Activated CD8-positive, alpha-beta memory T cell treated with anti-CD3 and anti-CD28 coated beads, Interleukin-2, amount 10 ng/mL, durations not matched to agents 7 days and 5 days (primary cell): ENCODE results near the gene CES1. TPM values are rescaled to one million over a fixed set of nuclear protein-coding genes. Genes with fewer than 3 reads are reported as not detected.
"Not testable (repeated sequence)": the region's sequence is repeated elsewhere in the genome, so short reads cannot be mapped to it uniquely, and the experiment has no call there.

Experiments used
- ATAC-seq: fragments of 150-1000 bp; cut with Tn5 transposase; one replicate; pipeline ENCODE4 v1.10.0; 2021; ENCODE audit warnings: moderate library complexity
- CTCF ChIA-PET: fragments of 350-600 bp; sonication (Branson Sonifier 250); formaldehyde crosslinking; loops from one replicate; lab custom pipeline; 2021; ENCODE audit warnings: antibody characterized with exemption; lab: Charles Lee
- DNase-seq: peaks from one replicate; pipeline ENCODE4 v3.0.0-alpha.2; 2020
- H3K27ac Mint-ChIP-seq: one replicate; pipeline ENCODE4 v1.8.0; 2021; ENCODE audit warnings: mild to moderate bottlenecking, mixed read lengths
- H3K27me3 Mint-ChIP-seq: one replicate; pipeline ENCODE4 v1.8.0; 2021; ENCODE audit warnings: mixed read lengths
- H3K36me3 Mint-ChIP-seq: one replicate; pipeline ENCODE4 v1.8.0; 2021; ENCODE audit warnings: mild to moderate bottlenecking, mixed read lengths
- H3K4me1 Mint-ChIP-seq: one replicate; pipeline ENCODE4 v1.8.0; 2021; ENCODE audit warnings: mixed read lengths
- H3K4me3 Mint-ChIP-seq: one replicate; pipeline ENCODE4 v1.8.0; 2021; ENCODE audit warnings: mild to moderate bottlenecking, moderate library complexity, mixed read lengths
- H3K9me3 Mint-ChIP-seq: one replicate; pipeline ENCODE4 v1.8.0; 2022; ENCODE audit warnings: low read depth, mixed read lengths
- total RNA-seq, 2 experiments: library from RNA; stranded (reverse); gene quantifications; one replicate each; pipeline ENCODE4 v1.2.3, GENCODE V29; 2021

Gene CES1
- total RNA-seq, 2 experiments from 2014 or later = 0.49 to 2.2 TPM

DNA sequence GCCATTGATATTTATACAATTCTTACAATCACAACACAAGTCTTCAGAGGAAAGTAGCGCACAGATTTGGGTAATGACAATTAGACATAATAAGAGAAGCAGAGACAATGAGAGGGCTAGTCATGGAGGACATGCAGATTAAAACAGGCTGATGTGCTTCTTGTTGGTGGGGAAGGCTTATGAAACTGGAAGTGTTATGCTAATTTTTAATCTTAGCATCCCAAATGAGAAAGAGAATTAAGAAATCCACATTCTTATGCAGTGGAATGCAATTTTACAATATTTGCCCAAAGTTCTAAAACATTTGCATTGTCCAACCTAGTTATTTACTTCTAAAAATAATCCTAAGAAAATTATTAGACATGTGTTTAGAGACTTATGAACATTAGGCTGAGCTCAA is 24.6 kb downstream of the CES1 start:
- H3K4me3 Mint-ChIP-seq, H3K36me3 Mint-ChIP-seq, H3K9me3 Mint-ChIP-seq, DNase-seq, H3K4me1 Mint-ChIP-seq, ATAC-seq, CTCF ChIA-PET, H3K27ac Mint-ChIP-seq, H3K27me3 Mint-ChIP-seq: not testable (repeated sequence)

DNA sequence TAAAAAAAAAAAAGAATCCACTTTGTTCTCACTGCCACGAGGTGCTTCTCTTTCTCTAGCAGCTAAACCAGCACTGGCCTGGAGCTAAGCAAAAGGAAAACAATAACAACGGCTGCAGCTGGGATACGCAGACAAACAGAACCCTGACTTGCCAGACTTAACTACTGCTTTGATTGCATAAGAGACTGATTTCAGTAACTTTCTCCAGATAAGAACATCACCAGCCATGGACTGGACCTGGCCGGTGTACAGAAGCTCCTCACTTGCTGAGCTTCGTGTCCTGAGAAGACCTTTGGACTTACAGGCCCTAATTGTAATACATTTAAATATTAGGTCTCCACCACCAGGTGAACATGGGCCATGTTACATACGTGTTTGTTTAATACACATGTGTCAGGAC is 27.8 kb downstream of the CES1 start:
- DNase-seq, CTCF ChIA-PET, H3K27me3 Mint-ChIP-seq, ATAC-seq, H3K27ac Mint-ChIP-seq, H3K4me3 Mint-ChIP-seq, H3K36me3 Mint-ChIP-seq, H3K4me1 Mint-ChIP-seq, H3K9me3 Mint-ChIP-seq: not testable (repeated sequence)

DNA sequence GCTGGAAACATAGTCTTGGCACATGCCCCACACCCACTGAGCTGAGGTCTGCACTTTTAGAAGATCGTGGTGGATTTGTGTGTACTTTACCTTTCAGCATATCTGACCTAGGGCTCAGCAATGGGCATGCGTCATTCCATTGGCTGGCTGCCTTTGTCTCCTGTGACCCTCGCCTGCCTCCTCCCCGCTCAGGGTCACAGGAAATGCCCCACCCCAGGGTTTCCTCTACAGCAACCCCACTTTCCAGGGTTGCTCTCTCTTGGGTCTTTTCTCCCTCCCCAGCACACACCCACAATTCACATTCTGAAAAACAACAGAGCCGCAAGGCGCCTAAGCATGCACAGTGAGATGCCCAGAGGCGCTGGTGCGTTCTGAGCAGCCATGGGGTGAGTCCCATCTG is 29.2 kb downstream of the CES1 start:
- peak; percentile 27 for ATAC-seq

DNA sequence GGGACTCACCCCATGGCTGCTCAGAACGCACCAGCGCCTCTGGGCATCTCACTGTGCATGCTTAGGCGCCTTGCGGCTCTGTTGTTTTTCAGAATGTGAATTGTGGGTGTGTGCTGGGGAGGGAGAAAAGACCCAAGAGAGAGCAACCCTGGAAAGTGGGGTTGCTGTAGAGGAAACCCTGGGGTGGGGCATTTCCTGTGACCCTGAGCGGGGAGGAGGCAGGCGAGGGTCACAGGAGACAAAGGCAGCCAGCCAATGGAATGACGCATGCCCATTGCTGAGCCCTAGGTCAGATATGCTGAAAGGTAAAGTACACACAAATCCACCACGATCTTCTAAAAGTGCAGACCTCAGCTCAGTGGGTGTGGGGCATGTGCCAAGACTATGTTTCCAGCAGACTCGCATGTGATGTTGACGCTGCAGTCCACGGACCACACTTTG is 39.9 kb downstream of the CES1 start:
- H3K4me3 Mint-ChIP-seq, CTCF ChIA-PET, H3K4me1 Mint-ChIP-seq, H3K27ac Mint-ChIP-seq, H3K36me3 Mint-ChIP-seq, H3K27me3 Mint-ChIP-seq, DNase-seq, H3K9me3 Mint-ChIP-seq: not testable (repeated sequence)
- ATAC-seq = peak; percentile 36

More for the DNA sequence above, 29.2 kb downstream of the CES1 start:
- H3K27me3 Mint-ChIP-seq, CTCF ChIA-PET, H3K4me1 Mint-ChIP-seq, H3K4me3 Mint-ChIP-seq, H3K36me3 Mint-ChIP-seq, H3K9me3 Mint-ChIP-seq, DNase-seq, H3K27ac Mint-ChIP-seq: not testable (repeated sequence)

DNA sequence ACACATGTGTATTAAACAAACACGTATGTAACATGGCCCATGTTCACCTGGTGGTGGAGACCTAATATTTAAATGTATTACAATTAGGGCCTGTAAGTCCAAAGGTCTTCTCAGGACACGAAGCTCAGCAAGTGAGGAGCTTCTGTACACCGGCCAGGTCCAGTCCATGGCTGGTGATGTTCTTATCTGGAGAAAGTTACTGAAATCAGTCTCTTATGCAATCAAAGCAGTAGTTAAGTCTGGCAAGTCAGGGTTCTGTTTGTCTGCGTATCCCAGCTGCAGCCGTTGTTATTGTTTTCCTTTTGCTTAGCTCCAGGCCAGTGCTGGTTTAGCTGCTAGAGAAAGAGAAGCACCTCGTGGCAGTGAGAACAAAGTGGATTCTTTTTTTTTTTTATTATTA is 41.4 kb downstream of the CES1 start:
- ATAC-seq, H3K4me1 Mint-ChIP-seq, H3K27me3 Mint-ChIP-seq, H3K9me3 Mint-ChIP-seq, CTCF ChIA-PET, H3K4me3 Mint-ChIP-seq, DNase-seq, H3K36me3 Mint-ChIP-seq, H3K27ac Mint-ChIP-seq: not testable (repeated sequence)

DNA sequence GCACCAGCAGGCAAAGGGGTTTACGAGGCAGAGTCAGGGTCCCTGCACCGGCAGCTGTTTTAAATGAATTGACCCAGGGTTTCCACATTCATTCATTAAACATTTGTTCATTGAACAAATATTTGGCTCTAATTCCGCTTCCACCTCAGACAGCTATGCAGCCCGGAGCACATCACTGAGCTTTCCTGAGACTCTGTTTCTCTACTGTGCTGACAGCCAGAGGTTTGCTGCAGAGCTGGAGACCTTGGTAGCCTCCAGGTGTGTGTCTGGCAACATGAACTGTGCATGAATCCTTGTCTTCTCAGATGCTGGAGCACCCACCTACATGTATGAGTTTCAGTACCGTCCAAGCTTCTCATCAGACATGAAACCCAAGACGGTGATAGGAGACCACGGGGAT is 42.7 kb downstream of the CES1 start:
- H3K27me3 Mint-ChIP-seq, H3K4me1 Mint-ChIP-seq, CTCF ChIA-PET, H3K27ac Mint-ChIP-seq, DNase-seq, ATAC-seq, H3K9me3 Mint-ChIP-seq, H3K4me3 Mint-ChIP-seq, H3K36me3 Mint-ChIP-seq: not testable (repeated sequence)

DNA sequence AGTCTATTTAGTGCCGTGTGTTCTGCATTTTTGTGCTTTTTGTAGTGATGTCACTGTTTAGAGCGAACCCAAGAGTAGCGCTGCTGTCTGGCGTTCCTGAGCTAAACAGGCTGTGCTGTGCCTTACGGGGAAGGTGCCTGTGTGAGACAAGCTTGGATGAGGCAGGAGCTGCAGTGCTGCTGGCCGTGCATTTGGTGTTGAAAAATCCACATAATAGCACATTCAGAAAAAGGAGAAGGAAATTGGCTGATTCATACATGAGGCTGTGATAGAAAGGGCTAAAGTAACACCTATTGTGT is 50.2 kb downstream of the CES1 start:
- H3K27ac Mint-ChIP-seq, CTCF ChIA-PET, ATAC-seq, H3K9me3 Mint-ChIP-seq, H3K36me3 Mint-ChIP-seq, DNase-seq, H3K4me1 Mint-ChIP-seq, H3K4me3 Mint-ChIP-seq, H3K27me3 Mint-ChIP-seq: not testable (repeated sequence)

DNA sequence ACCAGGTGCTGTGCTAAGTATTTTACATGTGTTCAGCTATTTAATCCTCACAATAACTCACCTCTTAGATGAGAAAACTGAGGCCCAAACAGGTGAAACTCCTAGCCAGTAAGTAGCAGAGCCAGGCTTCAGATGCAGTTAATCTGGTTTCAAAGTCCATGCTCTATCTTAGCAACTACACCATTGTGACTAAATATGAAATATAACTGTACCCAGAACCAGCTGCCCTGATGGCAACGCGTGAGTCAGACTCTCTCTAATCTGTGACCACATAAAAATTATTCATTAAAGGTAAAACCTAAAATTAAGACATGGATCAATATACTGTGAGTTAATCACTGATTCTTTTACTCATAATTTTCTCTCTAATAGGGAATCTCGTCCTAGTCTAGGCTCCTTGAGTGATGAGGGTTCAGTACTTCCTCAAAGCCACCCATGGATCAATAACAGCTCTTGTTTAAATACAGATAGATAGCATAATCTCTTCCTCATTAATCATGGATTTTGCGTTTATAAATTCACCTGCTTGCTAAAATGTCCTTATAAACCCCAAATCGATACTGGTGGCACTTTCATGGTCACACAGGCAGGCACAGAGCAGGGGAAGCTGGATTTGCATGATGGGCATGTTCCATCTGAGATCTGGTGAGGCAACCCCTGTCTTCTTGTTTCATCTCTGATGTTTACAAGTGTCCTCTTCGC is 50.7 kb downstream of the CES1 start:
- ATAC-seq, H3K9me3 Mint-ChIP-seq, DNase-seq, H3K4me1 Mint-ChIP-seq, CTCF ChIA-PET, H3K4me3 Mint-ChIP-seq, H3K36me3 Mint-ChIP-seq, H3K27me3 Mint-ChIP-seq, H3K27ac Mint-ChIP-seq: not testable (repeated sequence)

DNA sequence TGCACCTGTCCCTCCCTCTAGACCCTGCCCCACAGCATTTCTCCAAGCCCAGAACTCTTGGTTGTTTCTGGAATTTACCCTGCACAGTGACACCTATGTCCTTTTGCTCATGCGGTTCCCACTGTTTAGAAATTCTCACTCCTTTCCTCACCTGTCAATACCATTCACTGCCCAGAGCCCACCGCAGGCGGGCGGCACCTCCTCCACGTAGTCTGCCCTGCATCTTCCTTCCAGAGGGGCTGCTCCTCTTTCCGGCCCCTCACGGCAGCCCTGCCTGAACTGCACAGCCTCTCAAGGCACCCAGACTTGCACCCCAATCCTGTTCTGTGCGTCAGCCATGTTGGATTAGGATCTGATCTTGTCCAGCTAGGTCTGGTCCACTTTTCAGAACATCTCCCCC is 51.4 kb downstream of the CES1 start:
- CTCF ChIA-PET, H3K9me3 Mint-ChIP-seq, H3K27me3 Mint-ChIP-seq, DNase-seq, H3K4me3 Mint-ChIP-seq, H3K4me1 Mint-ChIP-seq, ATAC-seq, H3K36me3 Mint-ChIP-seq, H3K27ac Mint-ChIP-seq: not testable (repeated sequence)

DNA sequence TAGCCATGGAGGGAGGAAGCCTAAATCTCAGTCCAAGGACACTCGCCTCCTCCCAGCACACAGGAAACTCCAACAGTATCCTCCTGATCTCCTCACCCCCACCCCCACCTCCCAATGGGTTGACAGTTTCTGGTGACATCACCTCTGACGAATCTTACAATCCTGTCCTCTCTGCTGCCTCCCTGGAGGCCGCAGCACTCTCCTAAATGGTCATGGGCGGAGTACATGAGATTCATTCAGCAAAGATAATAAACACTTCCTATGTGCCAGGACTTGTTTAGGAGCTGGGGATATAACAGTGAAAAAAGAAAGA is 52.8 kb downstream of the CES1 start:
- not testable (repeated sequence) for H3K27me3 Mint-ChIP-seq, DNase-seq

DNA sequence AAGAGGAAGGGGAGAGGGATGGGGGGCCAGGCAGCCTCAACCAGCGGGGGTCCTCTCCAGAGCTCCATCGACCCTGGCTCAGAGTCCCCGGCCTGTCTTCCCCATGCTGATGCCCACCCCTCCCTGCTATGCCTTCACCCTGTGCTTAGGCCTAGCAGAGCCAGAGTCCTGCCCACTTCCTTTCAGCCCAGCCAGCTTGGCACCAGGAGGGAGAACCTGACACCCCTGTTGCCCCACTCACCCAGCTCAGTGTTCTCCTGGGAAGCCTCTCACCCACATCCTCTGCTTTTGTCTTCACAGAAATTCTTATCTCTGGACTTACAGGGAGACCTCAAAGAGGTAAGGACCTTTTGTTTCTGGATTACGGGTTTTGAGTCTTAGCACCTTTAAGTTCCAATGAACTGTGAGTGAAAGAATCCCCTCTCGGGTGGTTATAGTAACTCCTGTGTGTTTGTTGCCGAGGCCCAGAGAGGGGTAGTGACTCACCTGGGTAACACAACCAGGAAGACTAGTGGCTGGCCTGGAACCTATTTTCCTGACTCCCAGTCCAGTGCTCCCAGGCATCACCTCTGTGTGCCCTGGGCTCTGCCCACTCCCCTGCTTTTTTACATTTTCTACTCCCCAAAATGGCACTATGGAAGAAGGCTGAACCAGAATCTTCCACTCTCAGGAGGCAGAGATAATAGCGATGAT is 53.3 kb downstream of the CES1 start:
- no peaks in the 10 kb centered on the region for H3K9me3 Mint-ChIP-seq
- no peak overlapping the region for H3K4me3 Mint-ChIP-seq
- no peaks in the 10 kb centered on the region for H3K4me1 Mint-ChIP-seq
- CTCF ChIA-PET = no interaction called here
- H3K27me3 Mint-ChIP-seq = peaks cover 4% of the 10 kb centered on the region
- H3K36me3 Mint-ChIP-seq = no peaks in the 10 kb centered on the region
- DNase-seq = no peak
- H3K27ac Mint-ChIP-seq = no peak overlapping the region
- ATAC-seq = no peak

More for the DNA sequence above, 52.8 kb downstream of the CES1 start:
- H3K4me3 Mint-ChIP-seq, CTCF ChIA-PET, H3K4me1 Mint-ChIP-seq, H3K27ac Mint-ChIP-seq, ATAC-seq, H3K36me3 Mint-ChIP-seq, H3K9me3 Mint-ChIP-seq: not testable (repeated sequence)

DNA sequence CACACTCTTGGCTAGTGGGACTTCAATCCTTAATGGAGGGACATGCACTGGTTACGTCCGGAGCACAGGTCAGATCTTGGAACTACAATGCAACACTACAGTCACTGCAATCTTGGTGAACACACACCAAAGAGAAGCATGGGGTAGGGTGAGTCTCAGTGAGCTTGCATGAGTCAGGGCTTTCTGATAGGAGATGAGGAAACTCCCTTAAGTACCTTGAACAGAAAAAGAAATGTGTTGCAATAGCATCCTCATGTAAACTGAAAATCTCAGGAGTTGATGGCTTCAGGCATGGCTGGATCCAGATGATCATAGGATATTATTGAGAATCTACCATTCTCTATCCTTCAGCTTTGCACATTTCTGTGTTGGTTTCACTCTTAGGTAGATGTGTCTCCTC is 54.1 kb downstream of the CES1 start:
- CTCF ChIA-PET = no interaction called here

DNA sequence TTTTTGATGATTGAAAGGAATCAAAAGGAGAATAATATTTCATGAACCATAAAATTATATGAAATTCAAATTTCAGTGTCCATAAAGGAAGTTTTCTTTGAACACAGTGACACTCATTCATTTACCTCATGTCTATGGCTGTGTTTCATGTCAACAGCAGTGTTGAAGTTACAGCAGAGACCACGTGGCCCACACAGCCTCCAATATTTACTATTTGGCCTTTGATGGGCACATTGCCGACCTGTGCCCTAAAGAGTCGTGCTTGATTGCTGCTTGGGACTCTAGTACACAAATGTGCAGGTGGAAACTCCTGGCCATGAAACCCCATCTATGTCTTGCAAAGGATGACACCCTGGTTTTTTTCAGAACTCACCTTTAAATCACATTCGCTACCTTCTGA is 57.0 kb downstream of the CES1 start:
- CTCF ChIA-PET = no interaction called here

More for the DNA sequence above, 54.1 kb downstream of the CES1 start:
- H3K9me3 Mint-ChIP-seq = no peaks in the 10 kb centered on the region
- ATAC-seq (no peak), DNase-seq (no peak)
- H3K36me3 Mint-ChIP-seq = no peaks in the 10 kb centered on the region
- H3K4me1 Mint-ChIP-seq = no peaks in the 10 kb centered on the region
- H3K27ac Mint-ChIP-seq = no peak overlapping the region
- H3K4me3 Mint-ChIP-seq = no peak overlapping the region
- H3K27me3 Mint-ChIP-seq = peaks cover 8% of the 10 kb centered on the region

DNA sequence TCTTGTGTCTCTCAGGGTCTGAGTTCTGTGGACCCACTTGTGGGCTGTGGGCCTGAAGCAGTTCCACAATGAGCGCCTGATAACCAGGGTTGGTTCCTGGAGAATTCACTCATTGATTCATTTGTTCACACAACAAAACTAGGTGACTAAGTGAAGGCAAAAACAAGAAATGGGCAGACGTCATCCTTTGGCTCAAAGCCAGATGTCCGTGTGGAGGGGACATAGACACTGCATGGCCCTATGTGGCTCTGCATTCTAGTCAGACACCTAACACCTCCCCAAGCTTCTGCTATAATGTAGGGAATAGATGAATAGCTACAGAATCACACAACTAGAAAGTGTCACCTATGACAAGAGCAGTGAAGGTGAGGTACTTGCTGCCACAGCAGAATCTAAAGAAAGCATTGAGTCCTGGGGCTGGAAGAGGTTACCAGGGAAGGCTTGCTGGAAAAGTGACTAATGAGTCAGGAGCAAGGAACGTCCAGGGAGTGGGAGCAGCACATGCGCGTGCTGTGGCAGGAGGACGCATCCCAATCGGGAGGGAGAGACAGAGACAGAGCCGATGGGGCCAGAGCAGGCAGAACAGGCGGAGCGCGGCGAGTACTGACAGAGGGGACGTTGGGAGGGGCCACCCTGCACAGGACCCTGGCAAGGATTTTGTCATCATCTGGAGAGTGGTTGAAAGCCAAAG is 58.9 kb downstream of the CES1 start:
- CTCF ChIA-PET = no interaction called here
- DNase-seq = no peak
- no peak for ATAC-seq
- no peaks in the 10 kb centered on the region for H3K9me3 Mint-ChIP-seq
- no peak overlapping the region for H3K27ac Mint-ChIP-seq
- H3K4me3 Mint-ChIP-seq = no peak overlapping the region
- H3K36me3 Mint-ChIP-seq = no peaks in the 10 kb centered on the region
- peaks cover 6% of the 10 kb centered on the region for H3K27me3 Mint-ChIP-seq
- H3K4me1 Mint-ChIP-seq = peaks cover 9% of the 10 kb centered on the region

More for the DNA sequence above, 57.0 kb downstream of the CES1 start:
- no peaks in the 10 kb centered on the region for H3K36me3 Mint-ChIP-seq
- no peak overlapping the region for H3K27ac Mint-ChIP-seq
- H3K4me3 Mint-ChIP-seq = no peak overlapping the region
- peaks cover 6% of the 10 kb centered on the region for H3K4me1 Mint-ChIP-seq
- H3K27me3 Mint-ChIP-seq = peaks cover 6% of the 10 kb centered on the region
- DNase-seq = no peak
- no peak for ATAC-seq
- no peaks in the 10 kb centered on the region for H3K9me3 Mint-ChIP-seq
